ENCODE measurements around the gene LSM3. TPM values are rescaled to one million over a fixed set of nuclear protein-coding genes. Genes with fewer than 3 reads are reported as not detected.
A peak's percentile ranks its signal among the peaks of the same experiment; 100 is the strongest.

Gene LSM3
- total and polyA plus RNA-seq, 9 of the 15 experiments (the other 6 are each of a cell fraction or from before 2014, with no cell fraction given), result 33.8 to 203 (median 61.2) TPM

GRCh38 chr3:14170531-14171159, 8.0 kb upstream of the LSM3 start (continued):
- TF ChIP-seq JUN (IDR thresholded peaks at IDR 0.05; ENCODE audit: borderline replicate concordance, low read depth, low read length) (peak; percentile 60; the same call in 1 of the 2 replicates), JUN (CRISPR knock-in tag; IDR thresholded peaks at IDR 0.05; ENCODE audit: borderline replicate concordance) (no peak), ATF7 (IDR thresholded peaks at IDR 0.05) (peak; percentile 33; the same call in 1 of the 2 replicates), ZNF175 (CRISPR knock-in tag; IDR thresholded peaks at IDR 0.05; ENCODE audit: low read depth) (peak; percentile 76; the same call in 1 of the 2 replicates), FOSL1 (tag; conservative IDR thresholded peaks at IDR 0.05) (peak; percentile 93), ZNF589 (CRISPR knock-in tag; IDR thresholded peaks at IDR 0.05; ENCODE audit: low read depth) (peak; percentile 80), EP300 (IDR thresholded peaks at IDR 0.05; ENCODE audit: low read length) (peak; percentile 31; the same call in 1 of the 2 replicates), ZNF395 (CRISPR knock-in tag; IDR thresholded peaks at IDR 0.05) (no peak; the same call in 1 of the 2 replicates), POLR2G (IDR thresholded peaks at IDR 0.05; ENCODE audit: low read depth, low read length) (no peak), MTA1 (IDR thresholded peaks at IDR 0.05; ENCODE audit: borderline replicate concordance) (no peak), ATF3 (IDR thresholded peaks at IDR 0.05) (peak; percentile 83), ATF3 (CRISPR knock-in tag; conservative IDR thresholded peaks at IDR 0.05) (no peak), ZNF280B (CRISPR knock-in tag; IDR thresholded peaks at IDR 0.05) (no peak), JUND (IDR thresholded peaks at IDR 0.05; ENCODE audit: borderline replicate concordance, low read depth, low read length) (peak; percentile 59; the same call in 1 of the 2 replicates), JUND (tag; IDR thresholded peaks at IDR 0.05; ENCODE audit: borderline replicate concordance, low read depth, low read length) (peak; percentile 12; the same call in 1 of the 3 replicates), PKNOX1 (IDR thresholded peaks at IDR 0.05) (peak; percentile 85), NR2C2 (CRISPR knock-in tag; IDR thresholded peaks at IDR 0.05) (no peak), NR2C2 (tag; IDR thresholded peaks at IDR 0.05) (peak; percentile 19; the same call in 1 of the 2 replicates), NR2C1 (IDR thresholded peaks at IDR 0.05) (no peak), NR2C1 (tag; IDR thresholded peaks at IDR 0.05) (0 out of 2 replicates have a peak, but pooled peaks have one; percentile 8)

Measured in K562 (cell line).